Ovary (tissue), 3 donors: ENCODE measurements around the gene SLK.

Experiments used
- CTCF ChIP-seq, 3 donors: fragments of 450-650 bp in 2 of 3; fragments of 200-600 bp in 1 of 3; IDR thresholded peaks; one replicate each; pipeline versions ENCODE4 v1.5.1 to v1.8.0; 2016 to 2022; ENCODE audit warnings: antibody characterized with exemption in 3 of 3, mild to moderate bottlenecking in 1 of 3
- EP300 ChIP-seq: sonication (generic); formaldehyde crosslinking; IDR thresholded peaks from one replicate; pipeline ENCODE4 v1.6.1; 2017; ENCODE audit warnings: antibody characterized with exemption
- donor health status: DM: no; HTN: no; CAD: no.

- TF ChIP-seq CTCF (IDR thresholded peaks at IDR 0.05) (no peak), EP300 (no peak)
Measured at GRCh38 chr10:103926722-103927319, 40.1 kb upstream of the SLK start.
